Left cardiac atrium (tissue), 4 donors: ENCODE data around the gene CENPO. TPM values are rescaled to one million over a fixed set of nuclear protein-coding genes. Genes with fewer than 3 reads are reported as not detected.
A peak's percentile ranks its signal among the peaks of the same experiment; 100 is the strongest.
"Not testable (repeated sequence)": the region's sequence is repeated elsewhere in the genome, so short reads cannot be mapped to it uniquely, and the experiment has no call there.

Source experiments
- ATAC-seq, 2 donors: fragments of 200-7000 bp; cut with Tn5 transposase; one replicate each; pipeline ENCODE4 v1.9.1; 2020; ENCODE audit warnings: mild to moderate bottlenecking in 2 of 2, moderate library complexity in 2 of 2
- DNase-seq: peaks from one replicate; pipeline ENCODE4 v3.0.0-alpha.2; 2020
- intact Hi-C, 2 donors: fragments of 100-400 bp; cut with DNase I; formaldehyde crosslinking; loops; one replicate each; pipeline versions ENCODE4 v1.14.1 to v1.15.1; 2022 to 2023
- total RNA-seq, 2 donors: library from RNA; stranded (reverse); fragmentation: NEBNext Ultra II Directional; extraction: Animal tissue kit (Norgen Biotek cat#: 25700); gene quantifications; one replicate each; pipeline ENCODE4 v1.2.1, GENCODE V29; 2021
- donor health status: DM: no; HTN: yes; CAD: no.
- donor health status: DM: no; HTN: yes; CAD: no; lungs with severe emphysema.
- donor health status: DM: yes; HTN: yes; CAD: no.
- donor health status: Dilated cardiomyopathy.

The CENPO gene
- total RNA-seq, 2 donors from 2014 or later, result 3.0 to 4.2 TPM

DNA sequence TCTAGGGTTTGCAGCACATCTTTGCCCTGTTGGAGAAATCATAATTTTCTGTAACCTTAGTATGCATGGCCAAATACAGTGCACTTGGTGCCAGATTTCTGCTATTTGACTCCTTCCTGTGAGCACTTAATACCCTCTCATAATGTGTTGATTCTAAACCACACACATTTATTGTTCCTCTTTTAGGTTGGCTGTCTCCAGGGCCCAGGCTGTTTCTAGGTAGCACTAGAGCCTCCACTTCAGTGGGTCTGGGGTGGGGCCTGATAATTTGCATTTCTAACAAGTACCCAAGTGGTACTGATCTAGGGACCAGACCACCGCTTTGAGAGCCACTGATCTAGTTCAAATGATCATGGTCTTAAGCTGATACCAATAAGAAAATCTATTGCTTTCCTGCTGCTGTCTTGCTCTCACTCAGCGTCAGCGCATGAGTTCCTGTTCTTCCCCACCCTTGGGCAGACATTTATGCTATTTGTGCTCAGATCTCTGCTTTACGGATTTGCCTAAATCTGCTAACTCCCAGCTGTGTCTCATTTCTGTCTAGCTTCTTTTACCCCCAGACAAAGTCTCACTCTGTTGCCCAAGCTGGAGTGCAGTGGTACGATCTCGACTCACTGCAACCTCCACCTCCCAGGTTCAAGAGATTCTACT lies 7.4 kb upstream of the CENPO start:
- ATAC-seq, result peak in 1 of 2 donors; percentile 33
- no peak for DNase-seq
- intact Hi-C loops, result no loop called here

GRCh38 chr2:24787532-24787931 lies 5.7 kb upstream of the CENPO start:
- no peak for DNase-seq
- no peak for ATAC-seq
- intact Hi-C loops, result no loop called here

DNA sequence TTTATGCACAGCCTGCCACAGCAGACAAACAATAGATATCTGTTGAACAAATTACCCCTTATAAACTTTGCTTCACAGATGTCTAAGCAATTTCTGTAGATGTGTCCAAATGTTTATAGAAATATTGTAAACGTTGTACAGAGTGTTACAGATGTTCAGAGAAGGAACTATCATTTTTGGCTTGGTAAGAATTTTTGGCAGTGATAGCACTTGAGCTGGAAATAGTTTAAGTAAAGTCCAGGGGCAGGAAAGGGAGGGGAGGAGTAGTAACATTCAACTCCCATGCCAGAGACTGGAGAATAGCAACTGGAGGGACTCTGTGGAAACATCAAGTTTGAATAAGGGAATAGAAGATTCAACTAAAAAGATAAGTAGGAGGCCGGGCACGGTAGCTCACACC lies 4.4 kb upstream of the CENPO start:
- intact Hi-C loops, result no loop called here
- ATAC-seq (no peak), DNase-seq (no peak)

DNA sequence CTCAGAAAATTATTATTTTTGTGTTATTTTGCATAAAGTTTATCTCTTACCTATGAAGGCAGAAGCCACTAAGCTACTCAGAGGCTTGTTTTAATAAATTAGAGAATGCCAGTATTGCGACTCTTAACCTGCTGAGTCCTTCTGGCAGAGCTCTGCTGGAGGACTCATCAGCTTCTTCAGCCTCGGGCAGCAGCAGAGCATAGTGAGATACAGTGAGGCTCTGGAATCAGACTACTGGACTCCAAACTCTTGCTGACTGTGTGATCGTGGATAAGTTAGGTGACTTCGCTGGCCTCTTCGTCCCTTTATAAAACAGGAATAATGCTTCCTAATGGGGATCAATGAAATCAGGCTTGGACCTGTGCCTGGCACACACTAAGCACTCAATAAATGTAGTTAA lies 1.8 kb upstream of the CENPO start:
- ATAC-seq, result no peak
- DNase-seq, result no peak
- intact Hi-C loops, result loop anchor here in 1 of 2 donors (10.0 kb wide), 1 partner anchor 297 kb away; the partner anchor contains the start of gene NCOA1

DNA sequence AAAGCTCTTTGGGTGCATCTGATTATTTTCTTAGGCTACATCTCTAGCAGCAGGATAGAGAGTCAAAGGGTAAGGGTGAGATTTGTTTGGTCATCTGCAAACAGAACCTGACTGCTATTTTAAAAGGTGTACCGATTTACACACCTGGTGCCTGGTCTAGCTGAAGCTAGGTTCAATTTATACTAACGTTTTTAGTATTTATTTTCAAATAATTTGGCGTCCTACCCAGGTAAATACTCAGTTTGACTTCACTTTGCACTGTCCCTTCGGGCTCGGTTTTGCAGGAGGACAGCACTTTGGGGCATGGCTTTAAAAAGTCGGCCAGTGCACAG lies 717 bp upstream of the CENPO start:
- no peak for ATAC-seq
- intact Hi-C loops, result loop anchor here in 1 of 2 donors (10.0 kb wide), 1 partner anchor 298 kb away; the partner anchor contains the start of gene NCOA1
- no peak for DNase-seq

DNA sequence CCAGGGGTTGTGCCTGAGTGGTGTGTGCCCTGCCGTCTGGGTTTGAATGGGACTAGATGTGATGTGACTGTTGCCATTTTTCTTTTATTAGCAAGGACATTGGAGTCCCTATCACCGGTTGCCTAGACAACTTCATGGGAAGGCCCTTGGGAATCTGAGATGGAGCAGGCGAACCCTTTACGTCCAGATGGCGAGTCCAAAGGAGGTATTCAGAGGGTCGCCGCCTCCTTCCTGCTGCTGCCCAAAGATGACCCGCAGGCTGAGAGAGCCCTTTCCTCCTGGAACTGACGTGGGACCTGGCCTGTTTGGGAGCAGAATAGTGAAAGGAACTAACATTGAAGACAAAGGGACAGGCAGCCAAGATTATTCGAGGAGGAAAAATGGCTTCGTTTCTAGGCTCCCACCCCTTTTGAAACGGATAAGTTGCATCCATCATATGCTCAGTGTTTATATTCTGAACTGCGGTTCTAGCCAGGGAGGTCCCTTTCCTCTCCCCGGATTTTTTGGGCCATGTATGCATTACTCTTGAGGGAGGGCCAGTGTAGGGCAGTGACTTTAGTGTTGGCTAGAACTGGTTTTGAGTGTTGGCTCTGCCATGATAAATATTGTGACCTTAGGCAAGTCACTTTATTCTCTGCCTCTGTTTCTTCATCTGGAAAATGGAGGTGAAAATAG lies 673 bp downstream of the CENPO start:
- DNase-seq (no peak), ATAC-seq (no peak)
- intact Hi-C loops, result loop anchor here in 1 of 2 donors (10.0 kb wide), 1 partner anchor 299 kb away; the partner anchor contains the start of gene NCOA1

- intact Hi-C loops, result loop anchor here in 1 of 2 donors (10.0 kb wide), 1 partner anchor 303 kb away; the partner anchor contains the start of gene NCOA1
- ATAC-seq, result no peak
- no peak for DNase-seq
Observed at GRCh38 chr2:24797644-24798043, 4.4 kb downstream of the CENPO start.

DNA sequence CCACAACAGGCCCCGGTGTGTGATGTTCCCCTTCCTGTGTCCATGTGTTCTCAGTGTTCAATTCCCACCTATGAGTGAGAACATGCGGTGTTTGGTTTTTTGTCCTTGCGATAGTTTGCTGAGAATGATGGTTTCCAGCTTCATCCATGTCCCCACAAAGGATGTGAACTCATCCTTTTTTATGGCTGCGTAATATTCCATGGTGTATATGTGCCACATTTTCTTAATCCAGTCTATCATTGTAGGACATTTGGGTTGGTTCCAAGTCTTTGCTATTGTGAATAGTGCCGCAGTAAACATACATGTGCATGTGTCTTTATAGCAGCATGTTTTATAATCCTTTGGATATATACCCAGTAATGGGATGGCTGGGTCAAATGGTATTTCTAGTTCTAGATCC lies 7.3 kb downstream of the CENPO start:
- DNase-seq, ATAC-seq, intact Hi-C loops: not testable (repeated sequence)

- DNase-seq, ATAC-seq, intact Hi-C loops: not testable (repeated sequence)
Observed at GRCh38 chr2:24805811-24806660, 12.8 kb downstream of the CENPO start.

DNA sequence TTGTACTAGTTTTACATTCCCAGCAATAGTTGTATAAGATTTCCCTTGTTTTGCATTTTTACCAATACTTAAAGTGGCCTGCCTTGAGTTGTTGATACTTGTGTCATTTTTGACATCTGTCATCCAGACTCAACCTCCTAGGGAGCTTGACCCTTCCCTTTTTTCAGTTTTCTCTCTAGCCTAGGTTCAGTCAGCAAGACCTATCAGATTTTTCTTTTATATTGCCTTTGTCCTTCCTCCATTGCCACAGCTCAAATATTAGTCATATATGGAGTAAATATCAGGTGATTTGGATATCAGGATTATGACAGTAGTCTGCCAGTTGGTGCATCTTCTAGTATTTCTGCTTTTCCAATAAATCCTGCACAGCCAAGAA lies 13.4 kb downstream of the CENPO start:
- DNase-seq (no peak), ATAC-seq (no peak)
- intact Hi-C loops, result no loop called here

DNA sequence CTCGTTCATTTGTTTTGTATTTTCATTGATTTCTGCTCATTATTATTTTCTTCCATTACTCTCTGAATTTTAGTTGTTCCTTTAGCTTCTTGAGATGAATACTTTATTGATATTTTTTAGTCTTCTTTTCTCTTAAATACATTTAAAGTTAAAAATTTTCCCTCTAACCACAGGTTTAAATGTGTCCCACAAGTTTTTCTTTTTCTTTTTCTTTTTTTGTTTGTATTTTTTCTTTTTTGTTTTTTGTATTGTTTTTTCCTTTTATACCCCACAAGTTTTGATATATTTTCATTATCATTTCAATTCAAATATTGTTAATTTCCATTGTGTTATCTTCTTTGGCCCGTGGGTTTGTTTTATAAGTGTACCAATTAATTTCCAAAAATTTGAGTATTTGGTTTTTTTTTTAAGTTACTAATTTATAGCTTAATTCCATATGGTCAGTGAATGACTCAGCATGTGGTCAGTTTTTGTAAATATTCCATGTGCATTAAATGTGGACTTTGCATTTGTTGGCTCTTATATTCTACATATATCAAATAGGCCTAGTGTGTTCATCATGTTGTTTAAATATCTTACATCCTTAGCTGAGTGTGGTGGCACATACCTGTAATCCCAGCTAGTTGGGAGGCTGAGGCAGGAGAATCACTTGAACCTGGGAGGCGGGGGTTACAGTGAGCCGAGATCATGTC lies 16.2 kb downstream of the CENPO start:
- DNase-seq, result no peak
- intact Hi-C loops, result no loop called here
- ATAC-seq, result no peak

DNA sequence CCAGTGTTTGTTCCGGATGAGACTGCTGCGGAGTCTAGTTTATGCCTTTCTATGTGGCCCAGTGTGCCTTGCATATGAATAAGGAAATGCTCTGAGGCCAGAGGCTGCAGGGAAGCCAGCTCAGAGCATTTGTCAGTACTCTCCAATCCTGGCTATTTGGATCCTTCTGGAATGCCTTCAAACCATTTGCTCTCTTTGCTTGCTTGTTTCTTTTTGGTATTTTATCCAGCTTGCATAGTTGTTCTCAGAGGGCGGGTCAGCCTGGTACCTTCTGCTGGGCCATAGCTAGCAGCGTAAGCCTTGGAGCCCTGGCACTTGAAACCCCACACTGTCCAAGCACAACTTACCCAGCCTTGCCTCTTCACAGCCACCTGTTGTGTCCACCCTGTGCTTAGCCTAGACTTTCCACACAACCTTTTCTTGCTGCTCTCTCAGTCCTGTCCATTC lies 20.5 kb downstream of the CENPO start:
- no peak for ATAC-seq
- intact Hi-C loops, result no loop called here
- no peak for DNase-seq

- intact Hi-C loops, result no loop called here
- DNase-seq (no peak), ATAC-seq (no peak)
Observed at GRCh38 chr2:24814516-24814915, 21.3 kb downstream of the CENPO start.

- intact Hi-C loops, result no loop called here
- DNase-seq (no peak), ATAC-seq (no peak)
Observed at GRCh38 chr2:24815171-24815570, 21.9 kb downstream of the CENPO start.

GRCh38 chr2:24816404-24816803 lies 23.2 kb downstream of the CENPO start:
- intact Hi-C loops, result no loop called here
- no peak for DNase-seq

DNA sequence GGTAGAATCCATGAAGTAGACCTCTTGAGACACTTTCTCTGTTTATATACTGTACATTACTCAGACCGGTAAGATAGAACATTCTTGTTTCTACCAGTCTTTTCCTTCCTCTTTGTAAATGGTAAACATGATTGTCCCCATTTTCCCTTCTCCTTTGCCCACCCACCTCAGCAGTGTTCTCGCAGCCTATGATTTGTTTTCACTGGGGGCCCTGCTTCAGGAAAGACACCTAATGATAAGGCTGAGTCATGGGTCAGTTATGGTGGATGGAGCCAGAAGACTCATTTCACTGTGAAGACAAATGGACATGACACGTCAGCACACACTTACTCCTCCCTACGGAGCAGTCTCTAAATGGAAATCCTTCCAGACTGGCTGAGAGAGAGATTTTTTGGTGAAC lies 23.7 kb downstream of the CENPO start:
- intact Hi-C loops, result no loop called here
- DNase-seq, result no peak
- ATAC-seq, result peak in 1 of 2 donors; percentile 81

More at GRCh38 chr2:24816404-24816803, 23.2 kb downstream of the CENPO start:
- ATAC-seq, result no peak

GRCh38 chr2:24818721-24819167 lies 25.5 kb downstream of the CENPO start:
- DNase-seq, result no peak
- ATAC-seq, result peak in 1 of 2 donors; percentile 28
- intact Hi-C loops, result no loop called here

GRCh38 chr2:24819442-24820174 lies 26.4 kb downstream of the CENPO start:
- ATAC-seq, result no peak
- intact Hi-C loops, result no loop called here
- DNase-seq, result no peak

GRCh38 chr2:24820175-24820513 lies 26.9 kb downstream of the CENPO start:
- no peak for ATAC-seq
- no peak for DNase-seq
- intact Hi-C loops, result no loop called here
